ENCODE measurements around the gene CST9. TPM values are rescaled to one million over a fixed set of nuclear protein-coding genes. Genes with fewer than 3 reads are reported as not detected.
"Not testable (repeated sequence)": the region's sequence is repeated elsewhere in the genome, so short reads cannot be mapped to it uniquely, and the experiment has no call there.

The CST9 gene
- total and polyA plus RNA-seq, 5 donors: not detected

GRCh38 chr20:23629017-23629541, 23.4 kb upstream of the CST9 start:
- DNase-seq (peak; percentile 65 to 74 (median 66)), ATAC-seq (peak; percentile 33 to 88)
- intact Hi-C loops (cut with DNase I): no loop called here
- H3K9me3 ChIP-seq (ENCODE audit: control insufficient read depth, low read length): no peaks in the 10 kb centered on the region
- H3K4me1 ChIP-seq (ENCODE audit: control insufficient read depth, insufficient read depth, low read length): peaks cover 10% of the 10 kb centered on the region
- no peaks in the 10 kb centered on the region for H3K27me3 ChIP-seq (ENCODE audit: control insufficient read depth, insufficient read depth)
- WGBS: 35% methylated on average over 7 of the region's 7 CpGs
- H3K27ac ChIP-seq (ENCODE audit: low read length): no peak overlapping the region
- H3K4me3 ChIP-seq (ENCODE audit: low read length): no peak overlapping the region

- ATAC-seq (no peak), DNase-seq (peak in 1 of 3 donors; percentile 35)
- Histone ChIP-seq H3K4me1 (ENCODE audit: control insufficient read depth, insufficient read depth, low read length) (peaks cover 10% of the 10 kb centered on the region), H3K4me3 (ENCODE audit: low read length) (no peak overlapping the region), H3K27me3 (ENCODE audit: control insufficient read depth, insufficient read depth) (no peaks in the 10 kb centered on the region), H3K27ac (ENCODE audit: low read length) (no peak overlapping the region), H3K9me3 (ENCODE audit: control insufficient read depth, low read length) (no peaks in the 10 kb centered on the region)
- WGBS: 81% methylated on average over 6 of the region's 6 CpGs
- intact Hi-C loops (cut with DNase I): no loop called here
These were observed 22.8 kb upstream of the CST9 start for GRCh38 chr20:23628402-23629016.

- Histone ChIP-seq H3K27ac (ENCODE audit: low read length) (no peak overlapping the region), H3K4me3 (ENCODE audit: low read length) (no peak overlapping the region), H3K9me3 (ENCODE audit: control insufficient read depth, low read length) (no peaks in the 10 kb centered on the region), H3K27me3 (ENCODE audit: control insufficient read depth, insufficient read depth) (no peaks in the 10 kb centered on the region), H3K4me1 (ENCODE audit: control insufficient read depth, insufficient read depth, low read length) (peaks cover 10% of the 10 kb centered on the region)
- ATAC-seq (no peak), DNase-seq (no peak)
- 79% methylated on average over 3 of the region's 3 CpGs for WGBS
- intact Hi-C loops (cut with DNase I): no loop called here
These were observed 21.8 kb upstream of the CST9 start for GRCh38 chr20:23627501-23627900.

GRCh38 chr20:23626040-23626620, 20.4 kb upstream of the CST9 start:
- 67% methylated on average over 4 of the region's 4 CpGs for WGBS
- intact Hi-C loops (cut with DNase I): no loop called here
- DNase-seq (peak in 1 of 3 donors; percentile 59), ATAC-seq (no peak)
- no peaks in the 10 kb centered on the region for H3K9me3 ChIP-seq (ENCODE audit: control insufficient read depth, low read length)
- H3K27me3 ChIP-seq (ENCODE audit: control insufficient read depth, insufficient read depth): no peaks in the 10 kb centered on the region
- peaks cover 10% of the 10 kb centered on the region for H3K4me1 ChIP-seq (ENCODE audit: control insufficient read depth, insufficient read depth, low read length)
- H3K4me3 ChIP-seq (ENCODE audit: low read length): no peak overlapping the region
- H3K27ac ChIP-seq (ENCODE audit: low read length): no peak overlapping the region

GRCh38 chr20:23625236-23625964, 19.7 kb upstream of the CST9 start:
- DNase-seq (no peak), ATAC-seq (no peak)
- no peaks in the 10 kb centered on the region for H3K9me3 ChIP-seq (ENCODE audit: control insufficient read depth, low read length)
- H3K27ac ChIP-seq (ENCODE audit: low read length): no peak overlapping the region
- H3K4me1 ChIP-seq (ENCODE audit: control insufficient read depth, insufficient read depth, low read length): peaks cover 9% of the 10 kb centered on the region
- intact Hi-C loops (cut with DNase I): no loop called here
- 71% methylated on average over 9 of the region's 9 CpGs for WGBS
- H3K27me3 ChIP-seq (ENCODE audit: control insufficient read depth, insufficient read depth): no peaks in the 10 kb centered on the region
- no peak overlapping the region for H3K4me3 ChIP-seq (ENCODE audit: low read length)

- peaks cover 5% of the 10 kb centered on the region for H3K4me1 ChIP-seq (ENCODE audit: control insufficient read depth, insufficient read depth, low read length)
- DNase-seq: no peak
- H3K27ac ChIP-seq (ENCODE audit: low read length): peak overlapping the region; percentile 32
- 51% methylated on average over 2 of the region's 2 CpGs for WGBS
- no peak for ATAC-seq
- H3K27me3 ChIP-seq (ENCODE audit: control insufficient read depth, insufficient read depth): no peaks in the 10 kb centered on the region
- no peak overlapping the region for H3K4me3 ChIP-seq (ENCODE audit: low read length)
- intact Hi-C loops (cut with DNase I): no loop called here
- H3K9me3 ChIP-seq (ENCODE audit: control insufficient read depth, low read length): no peaks in the 10 kb centered on the region
These were observed 18.6 kb upstream of the CST9 start for GRCh38 chr20:23624324-23624691.

- Histone ChIP-seq H3K4me3 (ENCODE audit: low read length) (no peak overlapping the region), H3K4me1 (ENCODE audit: control insufficient read depth, insufficient read depth, low read length) (peaks cover 1% of the 10 kb centered on the region), H3K27me3 (ENCODE audit: control insufficient read depth, insufficient read depth) (no peaks in the 10 kb centered on the region), H3K27ac (ENCODE audit: low read length) (peak overlapping the region; percentile 32), H3K9me3 (ENCODE audit: control insufficient read depth, low read length) (no peaks in the 10 kb centered on the region)
- 63% methylated on average over 4 of the region's 4 CpGs for WGBS
- intact Hi-C loops (cut with DNase I): no loop called here
- ATAC-seq (no peak), DNase-seq (no peak)
These were observed 18.1 kb upstream of the CST9 start for GRCh38 chr20:23623666-23624323.

GRCh38 chr20:23622839-23623343, 17.2 kb upstream of the CST9 start:
- intact Hi-C loops (cut with DNase I): no loop called here
- Histone ChIP-seq H3K4me1 (ENCODE audit: control insufficient read depth, insufficient read depth, low read length) (no peaks in the 10 kb centered on the region), H3K9me3 (ENCODE audit: control insufficient read depth, low read length) (no peaks in the 10 kb centered on the region)

GRCh38 chr20:23622401-23622800, 16.7 kb upstream of the CST9 start:
- peak overlapping the region; percentile 22 for H3K4me3 ChIP-seq (ENCODE audit: low read length)
- WGBS: 30% methylated on average over 3 of the region's 3 CpGs

More at GRCh38 chr20:23622839-23623343, 17.2 kb upstream of the CST9 start:
- ATAC-seq: peak; percentile 98 to 99
- Histone ChIP-seq H3K27me3 (ENCODE audit: control insufficient read depth, insufficient read depth) (no peaks in the 10 kb centered on the region), H3K4me3 (ENCODE audit: low read length) (peak overlapping the region; percentile 22), H3K27ac (ENCODE audit: low read length) (peak overlapping the region; percentile 99)
- WGBS: 20% methylated on average over 4 of the region's 4 CpGs
- peak; percentile 84 to 88 (median 88) for DNase-seq

GRCh38 chr20:23620670-23621386, 15.1 kb upstream of the CST9 start:
- H3K4me1 ChIP-seq (ENCODE audit: control insufficient read depth, insufficient read depth, low read length); H3K9me3 ChIP-seq (ENCODE audit: control insufficient read depth, low read length); ATAC-seq; DNase-seq; intact Hi-C loops (cut with DNase I); H3K27ac ChIP-seq (ENCODE audit: low read length); H3K27me3 ChIP-seq (ENCODE audit: control insufficient read depth, insufficient read depth); H3K4me3 ChIP-seq (ENCODE audit: low read length): not testable (repeated sequence)
- 74% methylated on average over 11 of the region's 11 CpGs for WGBS

More at GRCh38 chr20:23622401-23622800, 16.7 kb upstream of the CST9 start:
- H3K27me3 ChIP-seq (ENCODE audit: control insufficient read depth, insufficient read depth); intact Hi-C loops (cut with DNase I); H3K9me3 ChIP-seq (ENCODE audit: control insufficient read depth, low read length); H3K4me1 ChIP-seq (ENCODE audit: control insufficient read depth, insufficient read depth, low read length); DNase-seq; ATAC-seq: not testable (repeated sequence)
- H3K27ac ChIP-seq (ENCODE audit: low read length): peak overlapping the region; percentile 74
